Measurements from ENCODE around the gene MYCBP2.
A peak's percentile ranks its signal among the peaks of the same experiment; 100 is the strongest.
"Not testable (repeated sequence)": the region's sequence is repeated elsewhere in the genome, so short reads cannot be mapped to it uniquely, and the experiment has no call there.

The MYCBP2 gene

DNA sequence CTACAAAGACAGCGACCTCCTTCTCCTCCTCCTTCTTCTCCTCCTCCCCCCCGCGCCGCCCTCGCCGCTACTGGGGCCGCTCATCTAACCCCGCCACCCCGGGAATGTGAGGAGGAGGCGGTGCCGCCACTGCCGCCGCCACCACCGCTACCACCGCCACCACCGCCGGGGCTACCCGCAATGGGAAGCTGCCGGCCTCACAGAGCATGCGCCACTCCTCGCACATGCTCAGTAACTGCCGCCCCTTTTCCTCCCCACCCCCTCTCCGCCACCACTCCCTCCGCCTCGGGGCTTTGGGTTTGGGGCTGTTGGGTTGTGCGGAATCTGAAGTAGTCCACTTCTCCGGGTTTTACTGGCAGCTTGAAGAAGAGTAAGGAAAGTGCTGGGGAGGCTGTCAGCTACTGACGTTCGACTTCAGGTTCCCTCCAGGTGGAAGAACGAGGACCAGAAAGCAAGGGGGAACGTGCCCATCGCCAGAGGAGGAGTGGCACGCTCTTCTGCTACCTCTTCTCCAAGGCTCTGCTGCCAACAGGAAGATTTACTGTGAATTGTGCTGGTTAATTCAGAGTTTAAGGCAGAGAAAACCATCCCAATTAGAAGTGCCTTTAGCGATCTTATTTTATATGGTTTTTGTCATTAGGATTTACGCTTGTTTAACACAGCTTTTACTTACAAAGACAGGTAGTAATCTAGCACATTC lies at the start of gene MYCBP2:
Gene MYCBP2 (minus strand): TSS at position 190 of the 700 bp plus-strand sequence. CDS start 319 bp downstream, outside the sequence.
- DNase-seq = peak; percentile 96

DNA sequence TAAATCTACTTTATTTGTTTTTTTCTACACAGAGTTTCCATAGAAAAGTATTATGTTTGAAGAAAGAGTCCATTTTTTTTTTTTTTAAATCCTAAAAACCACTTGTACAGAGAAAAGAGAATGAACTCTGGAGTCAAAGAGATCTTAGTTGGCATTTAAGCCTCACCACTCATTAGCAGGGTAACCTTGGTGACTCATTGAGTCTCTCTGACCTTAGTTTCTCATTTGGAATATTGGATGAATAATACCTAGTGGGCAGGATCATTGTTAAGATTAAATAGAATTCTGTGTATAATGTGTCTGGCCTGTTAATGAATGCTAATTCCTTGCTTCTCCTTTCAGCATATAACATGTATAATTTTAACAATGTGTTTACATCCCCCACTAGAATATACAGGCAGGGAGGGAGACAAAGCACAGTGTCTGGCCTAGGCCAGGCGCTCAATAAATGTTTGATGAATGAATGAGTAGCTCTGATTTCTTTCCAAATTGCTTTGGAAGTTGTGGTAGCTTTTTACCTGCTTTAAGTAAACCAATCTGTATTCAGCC lies 48.7 kb upstream of the MYCBP2 start:
- DNase-seq = no peak

DNA sequence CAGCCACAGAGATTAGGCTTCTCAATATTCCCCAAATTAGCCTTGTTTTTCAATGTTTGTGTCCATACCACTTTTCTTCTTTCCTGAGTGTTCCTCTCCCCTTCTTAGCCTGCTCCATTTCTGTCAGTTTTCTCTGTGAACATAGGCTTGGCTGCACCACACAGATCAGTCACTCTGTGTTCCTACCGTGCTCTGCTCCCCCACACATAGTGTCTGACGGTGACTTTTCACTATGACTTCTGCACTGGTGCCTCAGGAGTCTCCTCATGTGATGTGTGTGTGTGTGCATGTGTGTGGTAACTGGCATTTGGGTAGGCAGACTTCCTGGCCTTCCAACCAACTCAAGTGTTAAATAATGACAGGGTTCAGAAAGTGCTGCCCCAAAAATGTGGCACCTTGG lies 47.9 kb upstream of the MYCBP2 start:
- DNase-seq = no peak

DNA sequence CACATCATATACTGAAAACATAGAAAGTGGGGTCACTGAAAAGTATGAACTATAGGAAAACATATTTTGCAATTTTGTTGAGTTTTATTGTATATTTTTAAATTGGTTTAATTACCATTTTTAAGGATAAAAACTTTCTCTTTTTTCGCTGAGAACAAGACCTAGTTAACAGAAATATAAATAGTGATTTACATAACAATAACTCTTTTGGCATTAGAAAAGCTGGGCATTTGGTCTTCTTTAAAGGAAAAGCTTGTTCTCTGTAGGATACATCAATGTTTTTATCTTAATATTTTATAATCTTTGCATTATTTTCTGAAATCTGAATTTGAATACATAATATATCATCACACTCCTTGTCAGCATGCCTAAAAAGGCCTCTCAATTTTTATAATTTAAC lies 47.4 kb upstream of the MYCBP2 start:
- DNase-seq = no peak

GRCh38 chr13:77373502-77373901 lies 46.6 kb upstream of the MYCBP2 start:
- no peak for DNase-seq

GRCh38 chr13:77372275-77372674 lies 45.4 kb upstream of the MYCBP2 start:
- no peak for DNase-seq

GRCh38 chr13:77370888-77371287 lies 44.0 kb upstream of the MYCBP2 start:
- no peak for DNase-seq

DNA sequence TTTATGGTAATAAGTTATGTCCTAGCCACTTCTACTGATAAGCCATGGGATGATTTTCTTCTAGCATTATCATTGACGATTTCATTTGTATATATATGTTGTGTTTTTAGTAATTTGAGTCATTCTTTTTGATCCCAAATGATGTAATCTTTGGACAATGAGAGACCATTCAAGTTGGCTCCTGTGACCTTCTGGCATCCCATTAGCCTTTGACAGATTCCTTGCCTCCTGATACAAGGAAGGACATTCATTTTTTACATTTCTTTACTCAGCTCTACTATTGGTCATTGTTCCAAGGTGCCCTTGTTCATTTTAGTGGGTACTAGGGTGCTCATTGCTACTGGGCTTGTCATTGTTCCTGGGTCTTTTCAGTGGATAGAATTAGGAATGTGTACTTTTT lies 35.3 kb upstream of the MYCBP2 start:
- no peak for DNase-seq

DNA sequence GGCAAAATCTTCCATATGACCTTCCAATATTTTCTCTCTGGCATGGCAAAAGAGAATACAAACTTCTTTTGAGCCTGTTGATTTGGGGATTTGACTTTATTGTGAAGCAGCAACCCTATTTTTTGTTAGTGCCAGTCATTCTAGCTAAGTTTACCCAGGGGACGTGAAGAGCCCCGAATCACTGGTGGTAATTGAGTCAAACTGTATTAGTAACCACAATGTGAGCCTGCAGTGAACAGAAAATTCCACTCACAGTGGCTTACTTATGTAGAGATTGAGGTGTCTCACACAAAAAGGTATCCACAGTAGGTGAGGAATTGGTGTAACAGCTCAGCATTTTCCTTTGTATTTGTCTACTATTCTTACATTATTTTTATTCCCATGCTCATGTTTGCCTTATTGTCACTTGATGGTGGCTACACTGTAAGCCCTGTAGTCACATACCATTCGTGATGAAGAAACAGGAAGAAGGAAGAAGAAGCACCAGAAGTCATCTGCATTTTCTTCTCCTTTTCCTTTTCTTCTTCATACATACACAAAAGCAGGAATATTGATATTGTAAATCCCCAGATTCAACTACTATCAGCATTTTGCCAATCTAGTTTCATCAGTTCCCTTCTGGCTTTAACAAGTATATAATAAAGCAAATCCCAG lies 33.3 kb upstream of the MYCBP2 start:
- DNase-seq = no peak

- no peak for DNase-seq
Measured at GRCh38 chr13:77359171-77359570, 32.3 kb upstream of the MYCBP2 start.

- DNase-seq = no peak
Measured at GRCh38 chr13:77358001-77358400, 31.1 kb upstream of the MYCBP2 start.

GRCh38 chr13:77356155-77356554 lies 29.3 kb upstream of the MYCBP2 start:
- DNase-seq = no peak

DNA sequence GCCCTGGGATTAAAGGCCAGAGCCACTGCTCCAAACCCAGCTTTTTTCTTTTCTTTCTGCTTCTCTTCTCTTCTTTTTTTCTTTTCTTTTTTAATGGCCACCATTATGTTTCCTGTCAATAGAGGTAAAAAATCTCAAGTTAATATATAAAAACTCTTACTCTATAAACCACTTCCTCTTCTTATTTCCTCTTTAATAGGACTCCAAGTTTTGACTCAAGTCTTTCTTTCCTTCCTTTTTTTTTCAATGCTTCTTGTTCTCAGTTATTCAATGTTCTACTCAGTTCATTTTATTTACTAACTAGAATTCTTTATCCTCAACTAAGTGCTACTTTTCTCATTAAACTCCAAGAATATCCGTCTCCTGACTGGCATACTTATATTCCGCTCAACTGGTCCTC lies 27.1 kb upstream of the MYCBP2 start:
- no peak for DNase-seq

DNA sequence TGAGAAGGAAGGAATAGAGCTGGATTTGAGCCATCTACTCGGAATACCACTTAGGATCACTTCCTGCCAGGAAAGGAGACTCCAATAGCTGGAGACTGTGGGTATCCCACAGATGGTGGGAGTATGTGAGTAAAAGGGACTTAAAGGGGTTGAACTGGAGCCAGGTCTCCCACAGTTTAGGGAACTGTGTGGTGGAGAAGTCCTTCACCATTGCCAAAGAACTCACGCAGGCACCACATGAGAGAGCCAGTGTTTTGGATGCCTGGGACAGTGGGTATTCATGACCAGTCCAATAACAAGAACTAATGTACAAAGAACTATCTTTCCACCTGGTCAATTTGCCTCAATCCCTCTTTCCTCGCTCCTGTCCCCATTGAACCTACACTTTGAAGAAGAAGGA lies 24.4 kb upstream of the MYCBP2 start:
- DNase-seq = no peak

- no peak for DNase-seq
Measured at GRCh38 chr13:77350811-77351210, 23.9 kb upstream of the MYCBP2 start.

- no peak for DNase-seq
Measured at GRCh38 chr13:77349365-77349764, 22.5 kb upstream of the MYCBP2 start.

DNA sequence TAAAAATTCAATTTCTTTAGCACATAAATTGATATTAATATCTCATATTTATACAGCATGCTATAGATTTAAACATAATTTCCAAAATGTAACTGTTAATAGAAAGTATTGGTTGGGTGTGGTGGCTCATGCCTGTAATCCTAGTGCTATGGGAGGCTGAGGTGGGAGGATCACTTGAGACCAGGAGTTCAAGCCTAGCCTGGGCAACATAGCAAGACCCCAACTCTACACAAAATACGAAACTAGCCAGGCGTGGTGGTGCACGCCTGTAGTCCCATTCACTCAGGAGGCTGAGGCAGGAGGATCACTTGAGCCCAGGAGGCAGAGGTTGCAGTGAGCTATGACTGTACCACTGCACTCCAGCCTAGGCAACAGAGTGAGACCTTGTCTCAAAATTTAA lies 20.5 kb upstream of the MYCBP2 start:
- not testable (repeated sequence) for DNase-seq

DNA sequence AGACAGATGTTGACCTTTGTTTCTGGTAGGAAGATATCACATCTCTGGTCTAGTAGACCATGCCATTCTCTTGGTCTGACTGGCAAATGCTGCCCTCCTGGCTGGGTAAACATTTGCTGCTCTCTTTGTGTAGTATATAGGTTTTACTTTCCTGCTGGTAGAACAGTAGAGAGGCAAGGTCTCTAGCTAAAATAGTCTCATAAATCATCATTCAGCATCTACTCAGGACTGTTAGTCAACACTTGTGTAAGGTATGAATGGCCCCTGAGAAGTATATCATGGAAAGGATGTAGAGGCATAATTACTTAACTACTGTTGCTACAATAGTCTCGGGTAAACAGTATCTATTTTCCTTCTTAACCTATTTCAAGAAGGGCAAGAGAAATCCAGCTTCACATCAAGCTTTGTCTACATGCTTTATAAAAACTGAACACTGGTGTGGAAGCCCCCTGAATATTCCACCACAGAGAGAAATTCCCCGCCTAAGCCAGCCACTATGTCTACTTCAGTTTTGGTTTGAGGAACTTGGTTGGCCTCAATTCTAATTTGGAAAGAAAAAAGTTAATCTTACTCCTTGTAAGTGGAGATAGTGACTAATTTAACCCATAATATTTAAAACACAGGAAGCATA lies 18.4 kb upstream of the MYCBP2 start:
- DNase-seq = no peak

DNA sequence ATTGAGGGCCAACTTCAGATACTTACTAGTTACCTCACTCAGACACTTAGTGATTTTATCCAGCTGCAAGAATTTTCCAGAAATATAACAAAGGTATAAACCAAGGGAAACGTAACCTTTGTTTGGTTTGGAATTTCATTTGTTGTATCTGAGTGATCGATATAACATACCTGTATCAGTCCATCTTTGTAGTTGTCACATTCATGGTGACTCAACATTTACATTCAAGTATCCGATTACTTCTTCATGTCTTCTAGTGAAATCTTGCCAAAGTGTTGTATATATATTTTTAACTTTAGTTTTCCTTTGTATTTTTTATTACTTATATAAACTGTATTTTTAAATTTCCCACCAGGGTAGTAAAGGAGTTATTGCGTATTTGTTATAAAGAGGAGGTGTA lies 16.9 kb upstream of the MYCBP2 start:
- DNase-seq = no peak

- DNase-seq = no peak
Measured at GRCh38 chr13:77339408-77339807, 12.5 kb upstream of the MYCBP2 start.

- DNase-seq = no peak
Measured at GRCh38 chr13:77338961-77339401, 12.1 kb upstream of the MYCBP2 start.

DNA sequence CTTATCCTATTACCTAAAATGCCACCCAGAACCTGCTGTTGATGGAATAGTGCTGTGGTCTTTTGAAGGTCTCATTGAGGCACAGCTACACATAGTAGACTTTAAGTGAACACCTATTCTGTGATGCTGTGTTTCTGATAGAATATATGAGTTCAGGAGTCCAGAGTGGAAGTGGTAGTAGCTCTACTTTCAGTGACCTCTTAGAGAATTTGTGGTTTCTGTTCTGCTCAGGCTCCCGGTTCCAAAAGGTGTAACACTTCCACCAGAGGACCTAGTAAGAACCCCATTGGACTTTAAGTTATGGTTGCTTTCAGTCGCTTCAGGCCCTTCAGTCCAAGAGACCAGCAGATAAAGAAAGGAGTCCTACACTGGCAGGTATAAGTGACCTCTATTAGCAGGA lies 11.4 kb upstream of the MYCBP2 start:
- DNase-seq = no peak

- no peak for DNase-seq
Measured at GRCh38 chr13:77337159-77337558, 10.3 kb upstream of the MYCBP2 start.

DNA sequence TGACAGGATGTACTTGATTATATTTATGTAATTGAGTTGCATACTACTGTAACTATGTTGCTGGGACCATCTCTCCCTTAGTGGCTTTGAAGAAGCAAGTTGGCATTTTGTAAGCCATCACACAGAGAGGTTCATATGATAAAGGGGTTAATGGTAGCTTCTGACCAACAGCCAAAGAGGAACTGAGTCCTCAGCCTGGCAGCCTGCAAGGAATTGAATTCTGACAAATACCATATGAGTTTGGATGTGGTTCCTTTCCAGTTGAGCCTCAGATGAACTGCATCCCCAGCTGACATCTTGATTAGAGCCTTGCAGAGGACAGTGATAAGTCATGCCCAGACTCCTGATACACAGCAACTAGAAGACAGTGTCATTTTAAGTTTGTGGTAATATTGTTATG lies 8.6 kb upstream of the MYCBP2 start:
- no peak for DNase-seq
